Measurements from ENCODE around the gene DHX40.
"Not testable (repeated sequence)": the region's sequence is repeated elsewhere in the genome, so short reads cannot be mapped to it uniquely, and the experiment has no call there.

DHX40 gene

GRCh38 chr17:59629174-59629573 lies 63.8 kb downstream of the DHX40 start:
- DNase-seq (ENCODE audit: low read depth): no peak

- no peak for DNase-seq (ENCODE audit: low read depth)
Observed at GRCh38 chr17:59631276-59631675, 65.9 kb downstream of the DHX40 start.

GRCh38 chr17:59632398-59632797 lies 67.0 kb downstream of the DHX40 start:
- DNase-seq (ENCODE audit: low read depth): no peak

GRCh38 chr17:59633658-59634359 lies 68.4 kb downstream of the DHX40 start:
- DNase-seq (ENCODE audit: low read depth): no peak

GRCh38 chr17:59634632-59635541 lies 69.5 kb downstream of the DHX40 start:
- no peak for DNase-seq (ENCODE audit: low read depth)

- no peak for DNase-seq (ENCODE audit: low read depth)
Observed at GRCh38 chr17:59637611-59638310, 72.4 kb downstream of the DHX40 start.

GRCh38 chr17:59638553-59638952 lies 73.1 kb downstream of the DHX40 start:
- no peak for DNase-seq (ENCODE audit: low read depth)

GRCh38 chr17:59641799-59642484 lies 76.5 kb downstream of the DHX40 start:
- no peak for DNase-seq (ENCODE audit: low read depth)

GRCh38 chr17:59642565-59642964 lies 77.2 kb downstream of the DHX40 start:
- no peak for DNase-seq (ENCODE audit: low read depth)

- DNase-seq (ENCODE audit: low read depth): no peak
Observed at GRCh38 chr17:59643159-59644140, 78.0 kb downstream of the DHX40 start.

- DNase-seq (ENCODE audit: low read depth): no peak
Observed at GRCh38 chr17:59647288-59647687, 81.9 kb downstream of the DHX40 start.

GRCh38 chr17:59649886-59650285 lies 84.5 kb downstream of the DHX40 start:
- DNase-seq (ENCODE audit: low read depth): no peak

- no peak for DNase-seq (ENCODE audit: low read depth)
Observed at GRCh38 chr17:59650642-59651041, 85.2 kb downstream of the DHX40 start.

GRCh38 chr17:59651346-59651745 lies 85.9 kb downstream of the DHX40 start:
- no peak for DNase-seq (ENCODE audit: low read depth)

GRCh38 chr17:59652119-59652518 lies 86.7 kb downstream of the DHX40 start:
- no peak for DNase-seq (ENCODE audit: low read depth)

GRCh38 chr17:59656624-59657023 lies 91.2 kb downstream of the DHX40 start:
- not testable (repeated sequence) for DNase-seq (ENCODE audit: low read depth)
